ENCODE results near the gene KIAA1328. TPM values are rescaled to one million over a fixed set of nuclear protein-coding genes. Genes with fewer than 3 reads are reported as not detected.

The KIAA1328 gene
- total RNA-seq, 1 donor from 2014 or later, result 11.5 TPM

GRCh38 chr18:37222999-37223378, 394.1 kb downstream of the KIAA1328 start:
- H4K20me1 ChIP-seq (ENCODE audit: low read depth), result no peaks in the 10 kb centered on the region
- no peak overlapping the region for H2AFZ ChIP-seq (replicated peaks)
- Mint-ChIP-seq H3K9me3 (no peaks in the 10 kb centered on the region), H3K36me3 (no peaks in the 10 kb centered on the region), H3K27ac (no peak overlapping the region), H3K27me3 (ENCODE audit: insufficient read depth, low read depth) (no peaks in the 10 kb centered on the region), H3K4me1 (peaks cover 3% of the 10 kb centered on the region), H3K4me3 (no peak overlapping the region)
- peaks cover 20% of the 10 kb centered on the region for H3K27me3 ChIP-seq
- no peak overlapping the region for H3K4me3 ChIP-seq
- H3F3A ChIP-seq (ENCODE audit: low read depth), result peaks cover 14% of the 10 kb centered on the region
- TF ChIP-seq CTCF (IDR thresholded peaks at IDR 0.05), result no peak
- H3K9ac ChIP-seq, result no peak overlapping the region
- no peaks in the 10 kb centered on the region for H3K79me2 ChIP-seq (ENCODE audit: low read depth)
- H3K27ac ChIP-seq, result no peak overlapping the region
- DNase-seq (ENCODE audit: low spot score), result no peak
- no peak overlapping the region for H3K4me2 ChIP-seq
- H3K9me3 ChIP-seq (ENCODE audit: low read depth), result peaks cover 5% of the 10 kb centered on the region
- peaks cover 11% of the 10 kb centered on the region for H3K4me1 ChIP-seq
- no peaks in the 10 kb centered on the region for H3K36me3 ChIP-seq

- Histone ChIP-seq H3K4me1 (no peaks in the 10 kb centered on the region), H3K9me3 (ENCODE audit: low read depth) (no peaks in the 10 kb centered on the region), H3K4me3 (no peak overlapping the region), H3K9ac (no peak overlapping the region), H2AFZ (replicated peaks) (no peak overlapping the region), H4K20me1 (ENCODE audit: low read depth) (no peaks in the 10 kb centered on the region), H3K27ac (no peak overlapping the region), H3F3A (ENCODE audit: low read depth) (no peaks in the 10 kb centered on the region), H3K79me2 (ENCODE audit: low read depth) (no peaks in the 10 kb centered on the region), H3K36me3 (no peaks in the 10 kb centered on the region), H3K27me3 (peaks cover 4% of the 10 kb centered on the region), H3K4me2 (no peak overlapping the region)
- Mint-ChIP-seq H3K27me3 (ENCODE audit: insufficient read depth, low read depth) (peaks cover 2% of the 10 kb centered on the region), H3K27ac (no peak overlapping the region), H3K4me1 (peaks cover 3% of the 10 kb centered on the region), H3K9me3 (no peaks in the 10 kb centered on the region), H3K4me3 (no peak overlapping the region), H3K36me3 (peaks cover 1% of the 10 kb centered on the region)
- DNase-seq (ENCODE audit: low spot score), result no peak
- TF ChIP-seq EZH2 (IDR thresholded peaks at IDR 0.05) (no peak), EZH2phosphoT487 (IDR thresholded peaks at IDR 0.05) (no peak), CTCF (IDR thresholded peaks at IDR 0.05) (no peak)
Measured at GRCh38 chr18:37225279-37225678, 396.4 kb downstream of the KIAA1328 start.

DNA sequence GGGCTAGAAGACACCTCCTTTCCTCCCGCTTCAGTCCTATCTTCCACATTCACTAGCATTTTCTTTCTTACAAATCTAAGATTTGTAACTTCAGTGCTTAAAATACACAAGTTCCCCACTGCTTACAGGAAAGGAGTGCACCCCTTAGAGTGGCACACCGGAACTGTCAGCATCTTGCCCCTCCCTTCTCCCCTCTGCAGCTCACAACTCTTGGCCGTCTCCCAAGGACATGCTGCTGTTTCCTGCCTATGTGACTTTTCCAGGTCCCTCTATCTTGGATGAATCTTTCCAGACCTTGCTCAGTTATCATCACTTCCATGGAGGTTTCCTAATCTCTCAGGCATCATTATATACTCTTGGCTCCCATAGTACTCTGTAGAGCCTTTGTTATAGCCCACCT, 401.8 kb downstream of the KIAA1328 start:
- H3K4me1 ChIP-seq, result no peaks in the 10 kb centered on the region
- H3K4me3 ChIP-seq, result no peak overlapping the region
- peaks cover 1% of the 10 kb centered on the region for H3K36me3 Mint-ChIP-seq
- DNase-seq (ENCODE audit: low spot score), result no peak
- no peaks in the 10 kb centered on the region for H3K9me3 Mint-ChIP-seq
- H3K27me3 ChIP-seq, result no peaks in the 10 kb centered on the region
- H3K4me3 Mint-ChIP-seq, result no peak overlapping the region
- H3K4me1 Mint-ChIP-seq, result no peaks in the 10 kb centered on the region
- no peak overlapping the region for H2AFZ ChIP-seq (replicated peaks)
- no peaks in the 10 kb centered on the region for H3K79me2 ChIP-seq (ENCODE audit: low read depth)
- no peaks in the 10 kb centered on the region for H3F3A ChIP-seq (ENCODE audit: low read depth)
- no peaks in the 10 kb centered on the region for H3K36me3 ChIP-seq
- no peaks in the 10 kb centered on the region for H4K20me1 ChIP-seq (ENCODE audit: low read depth)
- H3K4me2 ChIP-seq, result no peak overlapping the region
- H3K9ac ChIP-seq, result no peak overlapping the region
- H3K27ac Mint-ChIP-seq, result no peak overlapping the region
- no peak overlapping the region for H3K27ac ChIP-seq
- H3K27me3 Mint-ChIP-seq (ENCODE audit: insufficient read depth, low read depth), result peaks cover 2% of the 10 kb centered on the region
- H3K9me3 ChIP-seq (ENCODE audit: low read depth), result no peaks in the 10 kb centered on the region
- TF ChIP-seq CTCF (IDR thresholded peaks at IDR 0.05) (no peak), EZH2phosphoT487 (IDR thresholded peaks at IDR 0.05) (no peak), EZH2 (IDR thresholded peaks at IDR 0.05) (no peak)

- no peak for DNase-seq (ENCODE audit: low spot score)
- H4K20me1 ChIP-seq (ENCODE audit: low read depth), result no peaks in the 10 kb centered on the region
- no peak overlapping the region for H3K9ac ChIP-seq
- peaks cover 1% of the 10 kb centered on the region for H3K36me3 Mint-ChIP-seq
- H3F3A ChIP-seq (ENCODE audit: low read depth), result no peaks in the 10 kb centered on the region
- no peaks in the 10 kb centered on the region for H3K9me3 Mint-ChIP-seq
- TF ChIP-seq EZH2phosphoT487 (IDR thresholded peaks at IDR 0.05) (no peak), EZH2 (IDR thresholded peaks at IDR 0.05) (no peak), CTCF (IDR thresholded peaks at IDR 0.05) (no peak)
- H3K27me3 ChIP-seq, result no peaks in the 10 kb centered on the region
- H3K27ac ChIP-seq, result no peak overlapping the region
- no peaks in the 10 kb centered on the region for H3K79me2 ChIP-seq (ENCODE audit: low read depth)
- no peak overlapping the region for H3K4me2 ChIP-seq
- H3K27me3 Mint-ChIP-seq (ENCODE audit: insufficient read depth, low read depth), result peaks cover 2% of the 10 kb centered on the region
- no peaks in the 10 kb centered on the region for H3K9me3 ChIP-seq (ENCODE audit: low read depth)
- H3K4me1 ChIP-seq, result no peaks in the 10 kb centered on the region
- H3K4me1 Mint-ChIP-seq, result no peaks in the 10 kb centered on the region
- no peak overlapping the region for H3K27ac Mint-ChIP-seq
- H2AFZ ChIP-seq (replicated peaks), result no peak overlapping the region
- no peaks in the 10 kb centered on the region for H3K36me3 ChIP-seq
- no peak overlapping the region for H3K4me3 Mint-ChIP-seq
- no peak overlapping the region for H3K4me3 ChIP-seq
Measured at GRCh38 chr18:37231251-37231650, 402.3 kb downstream of the KIAA1328 start.

All from neural progenitor cell (in vitro differentiated cells).